IPS-NIHi11 (cell line): Measurements from ENCODE around the gene TRA2B.

Experiments used
- DNase-seq: peaks from one replicate; pipeline ENCODE4 v3.0.0; 2012; ENCODE audit warnings: mixed read lengths, low spot score

The TRA2B gene

DNA sequence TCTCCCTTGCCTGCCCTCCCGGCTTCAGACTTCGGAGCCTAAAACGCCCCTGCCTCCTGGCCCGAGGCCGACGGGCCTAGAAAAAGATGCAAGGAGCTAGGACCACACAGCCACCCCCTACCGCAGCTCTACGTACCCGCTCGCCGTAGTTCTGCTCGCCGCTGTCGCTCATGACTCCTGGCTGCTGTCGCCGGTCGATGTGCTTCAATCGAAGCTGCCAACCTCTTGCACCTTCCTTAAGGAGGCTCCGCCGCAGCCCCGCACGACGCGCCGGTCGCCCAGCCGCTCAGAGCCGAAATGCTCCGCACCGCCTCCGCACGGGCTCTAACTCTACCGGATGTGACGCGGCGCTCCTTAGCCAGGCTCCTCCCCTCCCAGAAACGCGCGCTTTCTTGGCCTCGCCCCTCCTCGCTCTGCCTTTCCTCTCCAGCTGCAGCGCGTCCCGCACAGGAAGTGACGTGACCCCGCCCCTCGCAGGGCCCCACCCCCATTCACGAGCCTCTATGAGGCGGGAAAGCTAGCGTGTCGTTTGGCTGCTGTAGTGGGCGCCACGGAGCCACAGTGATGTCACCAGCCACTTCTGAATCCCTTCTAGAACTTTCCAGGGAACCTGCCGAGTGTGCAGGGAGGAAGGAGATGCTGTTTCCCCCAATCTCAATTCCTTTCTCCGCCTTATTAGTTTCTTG is at the start of gene TRA2B:
TRA2B (minus strand) TSS at position 326 of the 686 bp plus-strand sequence; CDS start at position 172, 154 bp downstream.
- DNase-seq: peak; percentile 96

GRCh38 chr3:185986198-185986777 is 48.5 kb upstream of the TRA2B start:
- no peak for DNase-seq

DNA sequence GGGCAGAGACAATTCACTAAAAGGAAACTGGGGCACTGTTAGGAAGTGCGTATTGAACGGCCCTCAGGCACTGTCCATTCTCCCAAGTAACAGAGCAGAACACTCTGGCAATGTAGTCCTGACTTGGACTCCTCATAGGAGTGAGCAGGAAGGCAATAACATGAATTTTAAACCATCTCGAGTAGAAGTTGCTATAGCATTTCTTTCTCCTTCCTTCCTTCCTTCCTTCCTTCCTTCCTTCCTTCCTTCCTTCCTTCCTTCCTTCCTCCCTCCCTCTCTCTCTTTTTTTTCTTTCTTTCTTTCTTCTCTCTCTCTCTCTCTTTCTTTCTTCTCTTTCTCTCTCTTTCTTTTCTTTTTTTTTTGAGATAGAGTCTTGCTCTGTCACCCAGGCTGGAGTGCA is 46.4 kb upstream of the TRA2B start:
- DNase-seq: no peak

DNA sequence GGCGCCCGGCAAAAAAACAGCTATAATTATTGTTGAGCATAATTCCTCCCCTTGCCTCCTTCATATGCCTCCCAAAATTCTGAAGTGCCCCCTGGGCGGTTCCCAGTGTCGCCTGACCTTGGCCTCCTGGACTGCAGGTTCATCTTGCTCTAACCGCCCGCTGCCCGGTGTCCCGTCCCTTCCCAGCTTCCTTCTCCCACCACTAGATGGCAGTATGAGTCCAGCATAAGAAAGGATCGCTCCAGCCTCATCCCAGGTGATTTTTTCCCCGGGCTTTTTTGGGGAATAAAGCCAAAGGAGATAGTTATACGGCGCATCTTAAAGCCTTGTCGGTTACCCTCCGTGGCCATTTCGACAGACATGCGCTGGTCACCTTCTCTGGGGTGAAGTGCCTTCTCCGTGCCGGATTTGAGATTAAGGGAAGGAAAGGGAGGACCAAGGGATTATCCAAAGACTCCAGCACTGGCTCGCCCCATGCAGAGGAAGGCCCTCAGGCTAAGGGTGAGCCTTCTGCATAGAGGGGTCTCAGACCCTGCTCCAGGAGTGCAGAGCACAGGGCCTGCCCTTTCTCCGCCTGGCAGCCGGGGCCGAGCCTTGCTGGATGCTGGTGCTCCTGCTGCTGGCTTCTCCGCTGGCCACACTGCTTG is 45.8 kb upstream of the TRA2B start:
- DNase-seq: peak; percentile 90

DNA sequence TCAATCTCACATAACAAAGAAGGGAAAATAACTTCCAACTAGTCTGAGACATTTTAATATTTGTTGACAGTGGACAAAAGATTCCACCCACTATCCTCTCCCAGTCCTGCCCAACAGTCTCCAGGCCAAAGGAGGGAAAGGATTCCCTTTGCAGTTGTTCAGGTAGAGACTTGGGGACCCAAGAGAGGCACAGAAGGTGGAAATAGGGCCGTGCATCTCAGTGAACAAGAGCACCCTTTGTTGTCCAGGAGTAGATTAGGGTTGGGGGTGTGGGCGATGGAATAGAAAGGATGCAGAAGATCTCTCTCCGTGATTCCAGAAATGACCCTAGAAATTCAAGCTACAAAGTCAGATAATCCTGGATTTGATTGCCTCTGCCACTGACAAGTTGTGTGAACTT is 44.8 kb upstream of the TRA2B start:
- DNase-seq: no peak

DNA sequence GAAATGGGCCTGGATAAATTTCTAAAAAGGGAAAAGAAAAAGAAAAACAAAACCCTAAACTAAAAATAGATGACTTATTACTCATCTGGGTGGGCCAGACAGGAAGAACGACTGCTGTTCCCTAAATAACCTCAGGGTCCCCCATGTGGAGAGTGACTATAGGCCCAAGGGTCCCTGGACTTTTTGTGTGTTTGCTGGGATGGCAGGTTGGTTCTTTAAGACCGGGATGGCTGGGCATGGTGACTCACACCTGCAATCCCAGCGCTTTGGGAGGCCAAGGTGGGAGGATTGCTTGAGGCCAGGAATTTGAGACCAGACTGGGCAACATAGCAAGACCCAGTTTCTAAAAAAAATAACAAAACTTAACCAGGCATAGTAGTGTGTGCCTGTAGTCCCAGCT is 43.8 kb upstream of the TRA2B start:
- no peak for DNase-seq

DNA sequence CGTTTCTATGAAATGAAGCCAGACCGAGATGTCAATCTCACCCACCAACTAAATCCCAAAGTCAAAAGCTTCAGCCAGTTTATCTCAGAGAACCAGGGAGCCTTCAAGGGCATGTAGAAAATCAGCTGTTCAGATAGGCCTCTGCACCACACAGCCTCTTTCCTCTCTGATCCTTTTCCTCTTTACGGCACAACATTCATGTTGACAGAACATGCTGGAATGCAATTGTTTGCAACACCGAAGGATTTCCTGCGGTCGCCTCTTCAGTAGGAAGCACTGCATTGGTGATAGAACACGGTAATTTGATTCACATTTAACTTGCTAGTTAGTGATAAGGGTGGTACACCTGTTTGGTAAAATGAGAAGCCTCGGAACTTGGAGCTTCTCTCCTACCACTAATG is 41.9 kb upstream of the TRA2B start:
- DNase-seq: no peak

DNA sequence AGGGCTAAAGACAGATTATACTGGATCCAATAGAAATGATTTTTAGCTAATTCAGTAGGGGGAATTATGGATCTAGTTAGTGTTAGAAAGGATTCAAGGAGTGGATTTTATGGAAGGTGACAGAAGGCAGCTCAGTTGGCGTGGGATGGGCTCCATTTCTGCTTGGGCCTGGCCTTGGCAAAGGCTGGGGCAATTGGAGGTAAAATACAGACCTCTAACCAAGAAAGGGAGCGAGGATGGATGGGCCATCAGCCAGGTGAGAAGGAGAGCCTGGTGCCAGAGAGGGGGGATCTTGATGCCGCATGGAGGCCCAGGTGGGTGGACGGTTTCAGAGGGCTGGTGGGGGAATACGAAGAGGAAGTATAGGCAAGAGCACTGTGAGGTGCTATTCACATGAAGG is 40.7 kb upstream of the TRA2B start:
- no peak for DNase-seq

- no peak for DNase-seq
These were observed 39.8 kb upstream of the TRA2B start for GRCh38 chr3:185977679-185978040.

DNA sequence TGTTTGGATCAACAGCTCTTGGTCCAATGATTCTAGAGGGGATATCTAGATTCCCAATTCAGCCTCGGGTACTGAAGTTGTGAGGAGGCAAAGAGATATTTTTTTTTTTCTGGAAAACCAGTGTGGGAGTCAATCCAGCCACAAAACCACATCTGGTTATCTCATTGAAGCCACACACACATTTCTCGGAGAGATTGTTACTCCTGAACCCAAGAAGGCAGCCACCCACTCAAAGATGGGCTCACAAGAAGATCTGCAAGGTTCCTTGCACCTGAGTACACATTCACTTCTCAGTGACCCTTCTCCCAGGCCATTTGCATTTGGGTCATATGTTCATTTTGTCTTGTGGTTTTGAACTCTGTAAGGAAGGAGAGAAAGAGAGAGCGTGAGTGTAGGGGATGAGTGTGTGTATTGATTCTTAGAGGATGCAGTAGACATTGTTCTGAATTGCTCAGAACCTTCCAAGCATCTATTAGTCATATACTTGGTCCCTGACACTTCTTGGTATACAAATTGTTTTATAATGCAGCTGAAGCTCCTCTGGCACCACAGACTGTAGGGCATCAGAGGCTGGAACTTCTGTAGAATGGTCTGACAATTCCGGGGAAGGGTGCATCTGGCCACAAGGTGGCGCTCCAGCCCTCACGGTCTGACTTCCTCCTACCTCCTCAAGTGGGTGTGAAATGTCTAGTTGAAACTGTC is 39.3 kb upstream of the TRA2B start:
- DNase-seq: peak; percentile 82

GRCh38 chr3:185976100-185976499 is 38.3 kb upstream of the TRA2B start:
- DNase-seq: no peak

- no peak for DNase-seq
These were observed 33.8 kb upstream of the TRA2B start for GRCh38 chr3:185971579-185971978.

DNA sequence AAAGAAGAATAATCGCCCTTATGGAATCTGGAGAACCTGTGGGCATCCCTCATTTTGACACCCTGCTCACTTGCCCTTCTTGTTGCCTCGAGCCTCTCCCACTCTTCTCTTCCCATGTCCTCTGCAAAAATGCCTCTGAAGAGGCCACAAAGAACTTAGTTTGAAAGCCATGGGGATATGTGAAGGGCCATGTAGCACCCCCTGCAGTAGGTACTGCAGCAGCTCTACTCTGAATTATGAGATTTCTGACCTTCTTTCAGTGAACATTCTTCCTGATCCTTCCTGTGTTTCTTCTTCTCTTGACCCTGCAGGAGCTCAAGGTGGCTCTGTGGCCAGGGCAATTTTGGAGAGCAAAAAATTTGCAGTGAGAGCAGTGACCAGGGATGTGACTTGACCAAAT is 30.4 kb upstream of the TRA2B start:
- no peak for DNase-seq

GRCh38 chr3:185966655-185967054 is 28.8 kb upstream of the TRA2B start:
- no peak for DNase-seq

GRCh38 chr3:185965496-185965895 is 27.7 kb upstream of the TRA2B start:
- DNase-seq: no peak

GRCh38 chr3:185961675-185962232 is 23.9 kb upstream of the TRA2B start:
- no peak for DNase-seq

DNA sequence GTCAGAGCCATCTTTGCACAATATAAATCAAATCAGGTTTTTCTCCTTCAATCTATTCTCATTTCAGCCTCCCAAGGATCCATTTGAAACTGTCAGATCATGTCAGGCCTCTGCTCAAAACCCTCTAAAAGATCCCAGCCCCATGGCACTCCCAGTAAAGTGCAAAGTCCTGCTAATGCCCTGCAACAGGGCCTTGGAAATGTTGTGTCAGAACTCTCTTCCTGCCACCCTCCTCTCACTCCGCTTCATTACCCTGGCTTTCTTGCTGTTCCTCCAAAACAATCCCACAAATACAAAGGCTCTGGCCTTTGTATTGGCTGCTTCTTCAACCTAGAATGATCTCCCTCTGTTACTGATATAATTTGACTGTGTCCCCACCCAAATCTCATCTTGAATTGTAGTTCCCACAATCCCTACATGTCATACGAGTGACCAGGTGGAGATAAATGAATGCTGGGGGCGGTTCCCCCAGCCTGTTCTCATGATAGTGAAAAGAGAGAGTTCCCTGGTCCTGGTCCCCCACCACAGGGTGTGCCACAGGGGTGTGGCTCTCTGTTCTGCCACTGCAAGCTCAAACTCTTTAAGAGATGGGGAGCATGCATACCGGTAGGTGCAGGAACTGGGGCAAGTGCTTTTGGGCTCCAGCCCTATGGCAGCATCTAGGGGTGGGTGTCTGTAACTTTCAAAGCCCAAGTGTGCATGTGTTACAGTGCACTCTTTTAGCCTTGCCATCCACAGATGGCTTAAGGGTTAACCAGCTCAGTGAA is 22.9 kb upstream of the TRA2B start:
- no peak for DNase-seq

DNA sequence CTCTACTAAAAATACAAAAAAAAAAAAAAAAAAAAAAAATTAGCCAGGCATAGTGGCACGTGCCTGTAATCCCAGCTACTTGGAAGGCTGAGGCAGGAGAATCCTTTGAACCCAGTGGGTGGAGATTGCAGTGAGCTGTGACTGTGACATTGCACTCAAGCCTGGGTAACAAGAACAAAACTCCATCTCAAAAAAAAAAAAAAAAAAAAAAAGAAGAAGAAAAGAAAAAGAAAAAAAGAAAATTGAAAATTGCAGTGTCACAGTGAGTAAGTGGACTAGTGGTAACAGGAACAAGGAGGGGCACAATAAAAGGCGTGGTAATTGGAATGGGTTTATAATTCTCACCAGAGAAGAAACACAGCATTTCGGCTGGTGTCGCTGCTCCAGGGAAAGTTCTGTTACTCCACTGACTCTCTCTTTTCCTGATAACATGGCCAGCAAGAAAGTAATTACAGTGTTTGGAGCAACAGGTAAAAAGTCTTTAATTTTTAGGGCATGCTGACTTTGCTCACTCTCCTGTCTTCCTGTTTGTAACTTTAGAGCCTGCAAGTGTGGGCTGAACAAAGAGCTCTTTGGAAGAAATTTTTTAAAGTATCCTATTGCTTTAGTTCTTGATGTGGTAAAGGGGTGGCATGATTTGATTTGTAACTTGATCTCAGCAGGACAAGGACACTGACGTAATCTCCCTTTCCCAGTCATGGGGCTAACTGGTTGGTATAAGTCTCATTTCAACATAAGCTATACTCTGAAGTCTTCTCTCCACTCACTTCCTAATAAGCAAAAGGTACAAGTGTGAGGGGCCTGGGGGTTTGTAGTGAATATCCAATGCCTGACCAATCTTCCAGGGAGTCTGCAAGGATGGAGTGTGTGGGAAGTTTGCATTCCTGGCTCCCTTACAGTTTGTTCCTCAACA is 22.1 kb upstream of the TRA2B start:
- peak; percentile 47 for DNase-seq

- no peak for DNase-seq
These were observed 20.8 kb upstream of the TRA2B start for GRCh38 chr3:185958626-185959025.

DNA sequence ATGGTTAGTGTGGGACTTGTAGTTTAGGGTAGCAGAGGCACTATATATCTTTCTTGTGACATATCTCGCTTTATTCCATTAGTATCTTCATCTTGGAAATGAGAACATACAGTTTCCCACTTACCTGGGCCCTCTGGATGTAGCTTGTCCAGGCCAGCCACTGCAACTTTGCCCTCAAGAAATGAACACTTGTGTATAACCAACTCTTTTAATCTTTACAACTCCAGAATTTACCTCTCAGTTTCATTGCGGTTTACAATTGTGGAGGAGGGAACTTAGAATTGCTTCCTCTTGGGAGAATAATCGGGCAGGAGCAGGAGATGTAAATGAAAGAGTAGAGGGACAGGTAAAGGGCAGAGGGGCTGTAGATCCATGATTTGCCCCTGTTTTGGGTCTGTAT is 18.4 kb upstream of the TRA2B start:
- no peak for DNase-seq

- DNase-seq: no peak
These were observed 16.5 kb upstream of the TRA2B start for GRCh38 chr3:185954366-185954723.
